SH-SY5Y (cell line): Measurements from ENCODE around the gene SBNO2.

ENCODE experiments used
- GATA2 ChIP-seq: IDR thresholded peaks from 2 replicates; pipeline ENCODE4 v1.6.1; 2011; ENCODE audit warnings: mild to moderate bottlenecking, low read depth, low read length
- GATA3 ChIP-seq: IDR thresholded peaks from 2 replicates; pipeline ENCODE4 v1.6.1; 2011; ENCODE audit warnings: low read depth, mild to moderate bottlenecking, low read length, moderate library complexity

GRCh38 chr19:1133471-1133929 is 40.6 kb downstream of the SBNO2 start:
- TF ChIP-seq GATA3 (no peak), GATA2 (no peak)
